KMS-11 (cell line): ENCODE results near the gene KRT86.

Experiments used
- H2AFZ ChIP-seq: fragments of 200-600 bp; sonication (generic); 2 replicates; pipeline ENCODE4 v1.6.1; 2016; ENCODE audit warnings: antibody characterized with exemption, mixed run types, low read depth
- H3K27ac ChIP-seq: fragments of 200-600 bp; sonication (generic); 2 replicates; pipeline ENCODE4 v1.6.1; 2016; ENCODE audit warnings: mild to moderate bottlenecking, mixed run types
- H3K27me3 ChIP-seq: fragments of 200-600 bp; sonication (generic); 2 replicates; pipeline ENCODE4 v1.6.1; 2017; ENCODE audit warnings: mild to moderate bottlenecking, low read depth, mixed run types, moderate library complexity; ENCODE audit not compliant: insufficient read depth
- H3K36me3 ChIP-seq: fragments of 200-600 bp; sonication (generic); 2 replicates; pipeline ENCODE4 v1.6.1; 2017; ENCODE audit warnings: mild to moderate bottlenecking, mixed run types; ENCODE audit not compliant: insufficient read depth
- H3K4me1 ChIP-seq: fragments of 200-600 bp; sonication (generic); 2 replicates; pipeline ENCODE4 v1.6.1; 2016; ENCODE audit warnings: mild to moderate bottlenecking, low read depth, mixed run types; ENCODE audit not compliant: poor library complexity, severe bottlenecking
- H3K4me2 ChIP-seq: fragments of 200-600 bp; sonication (generic); 2 replicates; pipeline ENCODE4 v1.7.0; 2016; ENCODE audit warnings: mild to moderate bottlenecking, mixed run types
- H3K4me3 ChIP-seq: fragments of 200-600 bp; sonication (generic); IDR thresholded peaks from 2 replicates; pipeline ENCODE4 v1.6.1; 2017; ENCODE audit warnings: low read depth, low read length, mixed read lengths; ENCODE audit not compliant: insufficient read depth
- H3K79me2 ChIP-seq: fragments of 200-600 bp; sonication (generic); 2 replicates; pipeline ENCODE4 v1.6.1; 2016; ENCODE audit warnings: low read depth, mixed run types; ENCODE audit not compliant: insufficient read depth
- H3K9ac ChIP-seq: fragments of 200-600 bp; sonication (generic); 2 replicates; pipeline ENCODE4 v1.6.1; 2016; ENCODE audit warnings: mild to moderate bottlenecking, mixed run types
- H4K20me1 ChIP-seq: fragments of 200-600 bp; sonication (generic); 2 replicates; pipeline ENCODE4 v1.6.1; 2016; ENCODE audit warnings: mild to moderate bottlenecking, mixed run types; ENCODE audit not compliant: insufficient read depth
- CTCF ChIP-seq: fragments of 200-600 bp; sonication (generic); conservative IDR thresholded peaks from 2 replicates; pipeline ENCODE4 v1.6.1; 2017; ENCODE audit warnings: low read depth, mild to moderate bottlenecking, antibody characterized with exemption, low read length, moderate library complexity, mixed read lengths

Gene KRT86

GRCh38 chr12:52243259-52243855 is 31.1 kb upstream of the KRT86 start:
- peak overlapping the region; percentile 77 for H2AFZ ChIP-seq
- H3K27ac ChIP-seq = peak overlapping the region; percentile 97
- H3K79me2 ChIP-seq = no peaks in the 10 kb centered on the region; the same call in 1 of the 2 replicates
- TF ChIP-seq CTCF = no peak
- no peaks in the 10 kb centered on the region for H4K20me1 ChIP-seq
- H3K27me3 ChIP-seq = no peaks in the 10 kb centered on the region
- peak overlapping the region; percentile 80 for H3K9ac ChIP-seq
- no peaks in the 10 kb centered on the region for H3K36me3 ChIP-seq
- H3K4me2 ChIP-seq = peak overlapping the region; percentile 100
- peaks cover 76% of the 10 kb centered on the region for H3K4me1 ChIP-seq
- H3K4me3 ChIP-seq = no peak overlapping the region

- H4K20me1 ChIP-seq = no peaks in the 10 kb centered on the region
- H3K4me1 ChIP-seq = peaks cover 83% of the 10 kb centered on the region
- H3K36me3 ChIP-seq = no peaks in the 10 kb centered on the region
- TF ChIP-seq CTCF = no peak
- peak overlapping the region; percentile 77 for H2AFZ ChIP-seq
- H3K27ac ChIP-seq = peak overlapping the region; percentile 97
- no peak overlapping the region for H3K4me3 ChIP-seq
- H3K4me2 ChIP-seq = peak overlapping the region; percentile 100
- no peaks in the 10 kb centered on the region; the same call in 1 of the 2 replicates for H3K79me2 ChIP-seq
- peak overlapping the region; percentile 80 for H3K9ac ChIP-seq
- no peaks in the 10 kb centered on the region for H3K27me3 ChIP-seq
Measured at GRCh38 chr12:52243856-52244614, 30.4 kb upstream of the KRT86 start.

GRCh38 chr12:52244615-52244994 is 29.8 kb upstream of the KRT86 start:
- Histone ChIP-seq H3K79me2 (no peaks in the 10 kb centered on the region; the same call in 1 of the 2 replicates), H3K27ac (peak overlapping the region; percentile 97), H3K9ac (peak overlapping the region; percentile 80), H3K4me2 (peak overlapping the region; percentile 100), H3K36me3 (no peaks in the 10 kb centered on the region), H3K4me1 (peaks cover 88% of the 10 kb centered on the region), H4K20me1 (no peaks in the 10 kb centered on the region), H3K4me3 (no peak overlapping the region), H2AFZ (peak overlapping the region; percentile 77), H3K27me3 (no peaks in the 10 kb centered on the region)
- TF ChIP-seq CTCF = no peak

GRCh38 chr12:52245259-52245961 is 29.0 kb upstream of the KRT86 start:
- no peaks in the 10 kb centered on the region for H3K36me3 ChIP-seq
- H3K79me2 ChIP-seq = no peaks in the 10 kb centered on the region; the same call in 1 of the 2 replicates
- no peak overlapping the region for H3K9ac ChIP-seq
- no peaks in the 10 kb centered on the region for H4K20me1 ChIP-seq
- peaks cover 93% of the 10 kb centered on the region for H3K4me1 ChIP-seq
- H3K27ac ChIP-seq = peak overlapping the region; percentile 97; the same call in 1 of the 2 replicates
- H2AFZ ChIP-seq = no peak overlapping the region
- no peak overlapping the region for H3K4me3 ChIP-seq
- no peaks in the 10 kb centered on the region for H3K27me3 ChIP-seq
- TF ChIP-seq CTCF = no peak
- peak overlapping the region; percentile 100 for H3K4me2 ChIP-seq
